GM18526 (cell line): ENCODE results near the gene PRCP.

ENCODE experiments used
- POLR2A ChIP-seq: IDR thresholded peaks from 3 replicates; pipeline ENCODE4 v1.6.1; 2011; ENCODE audit not compliant: insufficient read length; ENCODE audit errors: extremely low read depth

Gene PRCP

DNA sequence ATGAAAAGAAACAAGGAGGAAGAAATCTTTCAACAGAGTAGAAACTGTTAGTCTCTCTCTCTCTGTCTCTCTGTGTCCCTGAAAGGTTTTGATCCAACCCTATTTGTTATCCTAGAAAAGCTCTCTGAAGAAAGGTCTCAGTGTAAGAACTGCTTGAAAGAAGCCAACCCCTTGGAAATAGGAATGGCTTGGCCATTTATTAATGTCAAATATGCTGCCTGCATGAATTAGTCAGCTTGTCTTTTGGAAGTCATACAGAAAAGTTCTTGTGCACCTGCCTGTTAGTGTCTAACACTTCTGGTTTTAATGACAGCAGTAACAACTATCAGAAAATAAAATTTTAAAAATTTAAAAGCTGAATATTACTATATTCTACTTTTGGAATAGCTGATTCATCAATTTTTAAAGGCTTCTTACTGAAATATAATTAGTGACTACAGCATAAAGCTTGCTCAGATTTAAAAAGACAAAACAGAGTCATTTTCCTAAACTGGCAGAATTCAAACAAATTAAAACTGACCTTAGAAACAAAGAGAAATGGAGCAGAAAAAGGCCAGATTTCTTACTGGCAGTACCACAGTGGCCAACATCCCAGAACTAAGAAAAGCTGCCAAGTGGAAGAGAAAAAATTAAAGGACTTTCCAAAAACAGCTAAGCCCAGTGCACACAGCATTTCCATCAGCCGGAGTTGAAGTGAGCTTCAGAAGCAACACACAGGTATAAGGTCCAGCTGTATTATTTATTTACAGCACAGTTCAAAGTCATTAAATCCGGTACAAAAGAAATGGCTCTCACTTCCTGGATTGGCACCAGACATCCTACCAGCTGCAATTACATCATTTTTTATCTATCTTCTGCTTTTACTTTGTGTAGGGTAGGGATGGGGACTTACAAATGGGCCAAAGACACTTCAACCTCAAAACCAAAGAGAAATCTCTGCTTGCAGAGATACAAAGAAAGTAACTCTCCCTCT, 76.3 kb downstream of the PRCP start:
- no peak for TF ChIP-seq POLR2A

DNA sequence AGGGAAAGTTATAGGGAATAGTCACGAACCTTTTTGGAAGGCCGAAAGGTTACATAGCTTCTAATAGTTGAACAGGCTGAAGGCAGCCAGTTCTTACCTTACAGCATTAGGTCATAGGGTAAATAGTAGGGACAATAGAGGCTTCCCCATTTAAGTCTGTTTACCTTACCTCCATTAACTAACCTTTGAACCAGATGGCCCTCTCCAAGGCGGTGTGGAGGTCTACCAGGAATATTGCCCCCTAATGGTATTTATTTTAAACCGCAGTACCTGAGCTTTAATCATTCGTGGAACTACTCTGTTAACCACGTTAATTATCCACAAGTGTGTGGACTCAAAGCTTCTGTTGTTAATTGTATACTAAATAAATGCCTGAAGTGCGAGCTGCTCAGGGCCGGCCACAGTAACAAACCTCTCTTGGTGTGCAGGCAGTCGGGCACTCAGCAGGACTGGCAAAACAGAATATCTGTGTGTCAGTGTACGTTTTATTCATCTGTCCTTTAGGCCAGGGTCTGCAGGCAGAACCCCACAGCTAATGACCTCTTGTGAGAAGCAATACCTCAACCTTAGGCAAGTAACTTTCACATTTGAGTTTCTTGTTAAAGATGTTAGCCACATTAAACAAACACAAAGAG, 81.7 kb downstream of the PRCP start:
- no peak for TF ChIP-seq POLR2A

DNA sequence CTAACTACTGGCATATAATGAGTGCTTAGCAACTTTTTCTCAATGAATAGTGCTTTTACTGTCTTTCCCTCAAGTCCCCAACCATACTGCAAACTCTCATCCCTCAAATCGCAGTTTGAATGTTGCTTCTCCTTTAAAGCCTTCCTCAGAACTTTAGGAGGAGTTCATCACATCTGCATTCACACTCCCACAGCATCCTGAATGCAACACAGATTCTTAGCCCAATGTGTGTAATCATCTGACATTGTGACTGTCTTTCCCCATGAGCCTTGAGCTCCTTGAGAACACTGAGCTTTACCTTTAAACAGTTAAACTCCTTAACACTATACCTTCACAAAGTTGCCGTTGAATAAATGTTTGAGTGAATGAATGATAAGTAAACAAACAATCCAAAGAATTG, 84.8 kb downstream of the PRCP start:
- TF ChIP-seq POLR2A = no peak

DNA sequence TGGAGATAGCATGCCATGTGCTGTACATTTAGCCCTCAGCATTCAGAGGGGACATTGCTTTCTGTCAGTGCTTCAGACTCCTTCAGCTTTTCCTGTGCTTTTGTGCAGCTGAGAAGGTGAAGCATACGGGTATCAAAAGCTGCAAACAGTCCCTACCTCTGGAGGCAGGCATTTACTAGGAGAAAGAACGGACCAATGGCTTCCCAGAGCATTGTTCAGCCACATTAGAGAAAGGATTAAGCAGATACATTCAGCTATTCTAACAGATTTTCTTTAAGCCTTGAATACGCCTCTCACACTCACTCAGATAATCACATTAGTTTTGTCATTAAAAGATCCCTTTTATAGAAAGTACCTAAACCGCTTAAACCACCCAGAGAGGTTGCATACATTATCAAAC, 85.9 kb downstream of the PRCP start:
- no peak for TF ChIP-seq POLR2A

DNA sequence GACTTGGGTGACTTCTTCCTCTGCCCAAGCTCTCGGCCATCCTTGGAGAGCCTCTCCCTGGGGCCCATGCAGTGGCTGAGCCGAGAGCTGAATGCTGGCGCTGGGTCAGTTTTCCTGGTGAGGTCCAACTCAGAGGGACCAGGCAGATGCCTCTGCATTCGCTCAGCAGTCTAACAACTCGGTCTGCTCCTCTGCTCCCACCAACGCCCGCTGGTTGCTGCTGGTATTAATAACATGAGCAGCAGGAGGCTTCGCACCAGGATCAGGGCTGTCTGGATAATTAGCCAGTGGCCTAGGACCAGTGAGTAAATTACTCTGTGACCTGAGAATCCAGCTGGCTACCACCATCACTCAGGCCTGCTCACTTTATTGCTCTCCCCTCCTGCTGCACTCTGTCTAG, 88.9 kb downstream of the PRCP start:
- no peak for TF ChIP-seq POLR2A

DNA sequence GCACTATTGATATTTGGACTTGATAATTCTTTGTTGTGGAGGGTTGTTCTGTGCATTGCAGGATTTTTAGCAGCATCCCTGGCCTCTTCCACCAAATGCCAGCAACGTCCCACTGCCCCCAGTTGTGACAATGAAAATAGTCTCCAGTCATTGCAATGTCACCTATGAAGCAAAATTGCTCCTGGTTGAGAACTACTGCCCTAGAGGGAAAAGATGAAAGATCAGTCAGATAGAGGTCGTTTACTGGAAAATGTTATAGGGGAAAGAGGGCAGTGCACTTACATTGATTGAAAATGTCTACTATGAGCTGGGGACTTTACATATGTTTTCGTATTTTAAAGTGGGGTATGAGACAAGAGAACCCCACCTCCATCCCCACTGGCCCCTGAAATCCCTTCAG, 89.5 kb downstream of the PRCP start:
- TF ChIP-seq POLR2A = no peak

DNA sequence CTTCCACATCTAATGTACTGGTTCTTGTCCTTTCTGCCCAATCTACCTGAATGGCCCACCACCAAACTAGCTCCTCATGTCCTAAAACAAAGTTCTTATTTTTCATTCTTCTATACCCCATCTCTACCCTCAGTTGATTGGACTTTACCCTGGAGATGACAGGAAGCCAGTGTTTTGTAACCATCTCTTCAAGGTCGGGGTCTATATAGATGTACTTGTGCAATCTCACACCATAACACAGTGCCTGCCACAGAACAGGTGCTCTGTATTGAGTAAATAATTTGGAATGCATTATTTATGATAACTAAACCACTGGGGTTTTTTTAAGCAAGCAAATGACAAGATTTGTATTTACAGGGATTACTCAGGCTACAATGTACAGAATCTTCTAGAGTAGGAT, 89.9 kb downstream of the PRCP start:
- TF ChIP-seq POLR2A = no peak

DNA sequence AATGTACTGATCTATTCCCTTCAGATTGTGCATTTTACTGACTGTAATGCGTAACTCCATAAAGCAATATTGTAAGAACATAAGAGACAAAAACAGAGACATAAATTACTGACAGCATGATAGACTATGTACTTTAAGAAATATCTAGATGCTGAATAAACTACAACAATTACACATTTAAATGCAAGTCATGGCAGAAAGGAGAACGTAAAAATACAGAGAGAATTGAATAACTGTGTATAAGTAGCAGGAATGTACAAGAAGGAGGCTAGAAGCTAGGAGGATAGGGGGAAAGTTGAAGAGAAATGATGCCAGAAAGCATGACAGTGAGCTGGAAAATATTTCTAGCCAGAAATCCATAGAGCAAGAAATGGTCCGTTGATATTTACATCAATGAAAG, 92.6 kb downstream of the PRCP start:
- no peak for TF ChIP-seq POLR2A

DNA sequence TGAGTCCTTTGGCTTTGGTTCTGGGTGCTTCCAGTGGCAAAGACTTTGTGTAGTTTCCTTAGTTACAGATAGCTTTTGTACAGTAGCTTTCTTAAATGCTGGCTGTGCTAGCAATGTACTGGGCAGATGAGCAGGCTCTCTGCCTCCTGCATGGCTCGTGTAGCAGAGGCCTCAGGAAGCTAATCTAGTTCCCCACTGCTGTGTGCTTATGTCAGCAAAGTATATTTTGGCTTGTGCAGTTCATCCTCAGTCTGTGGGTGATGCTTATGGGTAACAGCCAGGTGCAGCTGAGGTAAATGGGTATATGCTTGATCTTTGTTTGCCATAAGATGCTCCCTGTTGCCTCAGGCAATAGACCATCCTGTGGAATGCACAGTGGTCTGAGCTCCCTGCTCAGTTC, 97.5 kb downstream of the PRCP start:
- TF ChIP-seq POLR2A = no peak

DNA sequence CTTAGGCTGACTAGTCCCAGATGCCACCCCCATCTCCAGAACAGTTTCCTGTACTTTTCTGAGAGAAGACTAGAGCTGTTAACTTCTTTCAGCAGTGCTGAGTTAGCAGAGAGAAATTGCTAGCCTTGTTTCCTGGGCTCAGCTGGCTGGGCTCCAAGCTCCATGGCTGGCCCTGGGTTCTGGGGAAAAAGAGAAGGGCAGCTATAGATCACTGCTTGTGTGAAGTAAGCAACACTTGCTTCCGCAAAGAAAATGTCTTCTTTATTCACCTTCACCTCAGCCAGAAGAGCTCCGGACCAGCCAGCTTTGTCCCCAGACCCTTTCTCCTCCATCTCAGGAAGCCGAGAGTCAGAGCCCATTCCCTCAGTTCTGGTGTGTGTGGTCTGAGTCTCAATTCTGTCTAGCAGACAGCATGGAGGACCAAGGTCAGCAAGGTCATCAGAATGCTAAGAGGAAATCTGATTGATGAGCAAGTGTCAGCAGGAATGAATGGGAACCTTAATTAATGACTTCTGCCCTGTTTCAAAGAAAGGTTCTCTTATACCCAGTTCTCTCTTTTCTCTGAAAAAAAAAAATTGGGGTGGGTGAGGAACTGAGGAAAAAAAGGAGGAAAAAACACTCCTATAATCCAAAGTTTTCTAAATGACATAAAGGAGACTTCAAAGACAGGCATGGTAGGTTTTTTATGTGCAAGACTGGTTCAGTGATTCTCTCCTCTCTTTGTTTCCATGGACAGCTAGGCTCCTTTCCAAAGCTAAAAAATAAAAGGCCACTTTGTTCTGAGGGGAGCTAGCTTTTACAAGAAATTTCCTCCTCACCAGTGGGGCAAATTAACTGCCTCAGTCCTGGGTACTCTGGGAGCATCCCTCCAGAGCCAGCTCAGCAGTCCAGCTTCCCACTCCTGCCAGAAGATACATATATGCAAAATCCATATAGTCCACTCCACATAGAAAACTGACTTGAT, 103.0 kb downstream of the PRCP start:
- TF ChIP-seq POLR2A = no peak

DNA sequence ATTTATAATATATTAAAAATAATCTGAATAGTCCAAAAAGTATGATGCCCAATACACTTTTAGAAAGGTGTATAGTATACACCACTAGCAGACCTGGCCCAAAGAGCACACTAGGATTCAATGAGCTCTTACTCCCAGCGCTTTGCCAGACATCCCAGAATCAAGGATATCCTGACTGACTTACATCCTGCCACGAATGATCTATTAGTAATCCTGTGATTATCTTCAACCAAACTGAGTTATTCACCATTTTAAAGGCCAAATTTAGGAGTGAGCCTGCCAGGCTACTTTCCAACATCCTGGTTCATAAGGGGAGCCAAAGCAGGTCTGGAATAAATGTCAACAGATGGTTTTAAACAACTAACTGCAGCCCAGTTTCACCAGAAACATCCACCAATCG, 105.7 kb downstream of the PRCP start:
- no peak for TF ChIP-seq POLR2A

DNA sequence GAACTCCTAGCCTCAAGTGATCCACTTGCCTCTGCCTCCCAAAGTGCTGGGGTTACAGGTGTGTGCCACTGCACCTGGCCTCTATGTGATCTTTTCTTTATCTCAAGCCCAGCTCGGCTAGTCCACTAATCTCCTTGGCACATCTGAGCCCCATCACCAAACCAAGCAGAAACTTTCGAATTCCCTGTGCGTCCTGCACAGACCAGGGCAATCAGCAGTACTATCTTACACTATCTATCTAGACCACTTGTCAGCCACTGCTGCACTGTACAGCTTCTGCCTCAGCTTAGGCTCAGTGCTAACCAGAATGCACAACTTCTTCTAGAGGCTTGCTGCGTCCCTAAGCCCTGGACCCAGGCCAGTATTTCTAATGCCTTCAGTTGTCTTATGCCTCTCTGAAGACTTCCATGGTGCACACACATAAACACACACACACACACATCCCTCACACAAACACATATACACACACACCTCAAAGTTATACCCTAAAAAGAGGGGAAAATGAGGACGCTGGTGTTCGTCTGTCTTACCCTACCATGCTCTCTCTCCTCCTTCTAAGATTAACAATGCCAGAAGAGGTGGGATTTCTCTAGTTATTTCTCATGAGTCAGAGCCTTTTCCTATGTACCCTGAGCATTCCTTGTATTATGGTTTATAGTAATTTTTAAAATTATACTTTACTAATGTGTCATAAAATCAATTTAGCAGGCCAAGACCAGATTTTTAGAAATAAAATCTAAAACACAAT, 107.2 kb downstream of the PRCP start:
- no peak for TF ChIP-seq POLR2A

DNA sequence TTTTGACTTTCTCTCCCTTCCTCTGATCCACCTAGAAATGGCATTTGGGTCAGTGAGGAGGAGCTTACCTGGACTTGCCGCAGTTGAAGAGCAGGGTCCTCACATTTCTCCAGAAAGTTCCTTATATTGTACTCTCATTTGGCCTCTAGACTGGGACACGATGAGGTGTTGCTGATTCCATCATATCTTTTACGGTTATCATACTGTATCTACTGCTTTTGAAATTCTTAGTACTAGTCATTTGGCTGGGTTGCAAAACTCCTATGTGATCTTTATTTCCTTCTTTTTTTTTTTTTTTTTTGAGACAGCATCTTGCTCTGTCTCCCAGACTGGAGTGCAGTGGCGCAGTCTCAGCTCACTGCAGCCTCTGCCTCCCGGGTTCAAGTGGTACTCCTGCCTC, 107.9 kb downstream of the PRCP start:
- no peak for TF ChIP-seq POLR2A

DNA sequence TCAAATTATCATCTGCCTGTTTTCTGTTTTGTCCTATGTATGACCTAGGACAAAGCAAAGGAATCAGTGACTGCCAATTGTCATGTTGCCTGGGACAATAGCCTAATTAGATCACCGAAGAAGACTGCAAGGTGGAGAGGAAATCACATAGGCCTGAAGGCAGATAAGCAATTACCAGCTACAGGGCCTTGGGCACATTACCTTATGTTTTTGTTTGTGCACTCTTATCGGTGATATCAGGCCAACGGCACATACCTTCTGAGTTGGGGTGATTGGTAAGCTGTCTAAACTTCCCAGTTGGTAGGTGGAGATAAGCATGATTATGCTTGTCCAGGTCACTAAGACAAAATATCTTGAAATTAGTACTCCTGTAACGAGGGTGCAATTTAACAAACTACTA, 108.5 kb downstream of the PRCP start:
- no peak for TF ChIP-seq POLR2A
